Activated T-cell treated with anti-CD3 and anti-CD28 coated beads for 24 hours (primary cell): Measurements from ENCODE around the gene LDB1.

ENCODE experiments used
- DNase-seq: peaks from one replicate; pipeline ENCODE4 v3.0.0-alpha.2; 2020; ENCODE audit warnings: low read depth

The LDB1 gene

GRCh38 chr10:102135956-102136526 lies 15.9 kb upstream of the LDB1 start:
- no peak for DNase-seq

GRCh38 chr10:102134416-102134815 lies 14.2 kb upstream of the LDB1 start:
- DNase-seq, result no peak

GRCh38 chr10:102133373-102134195 lies 13.4 kb upstream of the LDB1 start:
- peak; percentile 66 for DNase-seq

GRCh38 chr10:102132563-102133372 lies 12.6 kb upstream of the LDB1 start, which contains the start of gene PPRC1:
TSS of gene PPRC1 (plus strand) at chr10:102133040. CDS start at chr10:102133069, 29 bp downstream.
- DNase-seq, result peak; percentile 95

- no peak for DNase-seq
These were observed 12.0 kb upstream of the LDB1 start for GRCh38 chr10:102132193-102132562.

GRCh38 chr10:102131286-102132170 lies 11.4 kb upstream of the LDB1 start:
- no peak for DNase-seq

GRCh38 chr10:102123223-102123622 lies 3.1 kb upstream of the LDB1 start:
- no peak for DNase-seq

GRCh38 chr10:102122450-102122849 lies 2.3 kb upstream of the LDB1 start:
- no peak for DNase-seq

GRCh38 chr10:102121739-102122372 lies 1.7 kb upstream of the LDB1 start:
- no peak for DNase-seq

- no peak for DNase-seq
These were observed 997 bp upstream of the LDB1 start for GRCh38 chr10:102120991-102121738.

GRCh38 chr10:102119417-102120141 lies 589 bp downstream of the LDB1 start:
- peak; percentile 37 for DNase-seq

GRCh38 chr10:102118867-102119266 lies 1.3 kb downstream of the LDB1 start:
- DNase-seq, result no peak

GRCh38 chr10:102117391-102118159 lies 2.6 kb downstream of the LDB1 start:
- DNase-seq, result peak; percentile 57

GRCh38 chr10:102116656-102117055 lies 3.5 kb downstream of the LDB1 start:
- DNase-seq, result no peak

- no peak for DNase-seq
These were observed 4.4 kb downstream of the LDB1 start for GRCh38 chr10:102115775-102116174.

GRCh38 chr10:102114861-102115618 lies 5.1 kb downstream of the LDB1 start:
- peak; percentile 82 for DNase-seq

GRCh38 chr10:102113956-102114857 lies 6.0 kb downstream of the LDB1 start:
- DNase-seq, result no peak
